Measurements from ENCODE around the gene PCDHB4.
A peak's percentile ranks its signal among the peaks of the same experiment; 100 is the strongest.
"Not testable (repeated sequence)": the region's sequence is repeated elsewhere in the genome, so short reads cannot be mapped to it uniquely, and the experiment has no call there.

Gene PCDHB4

DNA sequence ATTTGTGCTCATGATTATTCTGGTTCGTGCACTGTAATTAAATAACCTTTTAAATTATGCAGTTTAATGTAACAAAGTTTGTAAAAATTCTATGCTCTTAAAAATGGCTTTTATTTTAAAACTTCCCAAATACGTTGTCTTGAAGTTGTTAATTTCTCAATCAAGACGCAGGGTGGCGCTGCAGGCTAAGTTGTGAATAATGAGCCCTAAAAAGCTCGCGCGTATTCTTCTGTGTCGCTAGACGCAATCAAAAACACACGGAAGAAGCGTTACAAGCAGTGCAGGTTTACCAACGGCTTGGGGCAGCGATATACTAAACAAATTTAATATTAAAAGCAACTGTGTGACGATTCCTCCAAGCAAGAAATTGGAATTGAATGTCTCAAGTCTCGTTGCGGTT, at the start of gene PCDHB4:
TSS of gene PCDHB4 (plus strand) at position 256 of the 400 bp plus-strand sequence. CDS start 181 bp downstream, outside the sequence.
- DNase-seq (ENCODE audit: low read depth): no peak

DNA sequence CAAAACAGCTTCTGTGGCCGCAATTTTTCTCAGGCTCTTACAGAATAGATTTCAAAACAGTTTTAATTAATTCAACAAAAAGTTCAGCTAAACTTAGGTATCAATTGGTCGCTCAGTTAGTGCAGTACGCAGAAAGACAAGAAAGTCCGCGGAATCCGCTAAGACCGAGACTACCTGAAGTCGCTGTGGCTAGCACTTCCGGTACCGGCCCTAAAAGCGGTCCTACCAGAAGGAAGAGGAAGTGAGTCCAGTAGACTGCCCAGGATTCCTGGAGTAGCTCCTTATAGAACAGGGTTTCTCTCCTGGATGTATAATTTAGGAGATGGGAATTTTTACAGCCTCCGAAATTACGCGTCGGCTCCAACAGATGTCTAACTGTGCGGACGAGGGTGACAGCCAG, 43.8 kb upstream of the PCDHB4 start:
- DNase-seq (ENCODE audit: low read depth): no peak

DNA sequence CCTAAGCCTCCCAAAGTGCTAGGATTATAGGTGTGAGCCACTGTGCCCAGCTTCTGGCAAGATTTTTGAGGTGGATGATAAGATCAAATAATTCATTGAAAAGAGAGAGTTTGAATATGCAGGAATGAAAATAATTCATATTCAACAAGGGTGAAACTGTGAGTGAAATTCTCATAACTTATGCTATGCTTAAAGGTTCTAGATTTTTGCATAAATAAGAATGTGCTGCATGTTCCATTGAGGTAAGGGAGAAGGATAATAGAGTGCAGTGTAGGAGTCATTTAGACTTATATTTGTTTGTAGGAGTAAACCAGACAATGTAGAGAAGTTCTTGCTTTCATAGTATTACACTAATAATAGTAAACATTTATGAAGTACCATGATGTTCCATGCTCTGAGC, 39.4 kb upstream of the PCDHB4 start:
- no peak for DNase-seq (ENCODE audit: low read depth)

DNA sequence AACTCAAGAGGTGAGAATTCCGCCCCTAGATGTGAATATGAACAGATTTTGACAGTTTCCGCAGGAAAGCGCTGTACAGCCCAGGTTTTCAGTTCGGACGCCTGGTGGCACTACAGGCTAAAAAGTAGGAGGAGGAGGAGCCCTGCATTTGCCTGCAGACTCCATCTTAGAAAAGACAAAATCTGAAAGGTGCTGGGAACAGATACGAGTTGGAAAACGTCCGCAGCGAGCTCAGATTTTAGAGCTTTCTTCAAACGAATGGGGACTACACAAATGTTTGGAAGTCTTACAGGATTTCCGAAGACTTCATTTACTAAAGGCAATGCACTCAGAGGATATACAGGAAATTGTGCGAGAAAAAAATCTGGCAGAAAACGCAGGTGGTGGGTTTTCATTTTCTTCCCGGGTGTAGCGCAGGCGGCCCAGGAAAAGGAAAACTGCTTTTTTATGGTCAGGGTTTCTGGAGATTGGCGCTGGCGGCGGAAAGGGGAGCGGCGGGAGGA, 37.1 kb upstream of the PCDHB4 start:
- peak; percentile 28 for DNase-seq (ENCODE audit: low read depth)

DNA sequence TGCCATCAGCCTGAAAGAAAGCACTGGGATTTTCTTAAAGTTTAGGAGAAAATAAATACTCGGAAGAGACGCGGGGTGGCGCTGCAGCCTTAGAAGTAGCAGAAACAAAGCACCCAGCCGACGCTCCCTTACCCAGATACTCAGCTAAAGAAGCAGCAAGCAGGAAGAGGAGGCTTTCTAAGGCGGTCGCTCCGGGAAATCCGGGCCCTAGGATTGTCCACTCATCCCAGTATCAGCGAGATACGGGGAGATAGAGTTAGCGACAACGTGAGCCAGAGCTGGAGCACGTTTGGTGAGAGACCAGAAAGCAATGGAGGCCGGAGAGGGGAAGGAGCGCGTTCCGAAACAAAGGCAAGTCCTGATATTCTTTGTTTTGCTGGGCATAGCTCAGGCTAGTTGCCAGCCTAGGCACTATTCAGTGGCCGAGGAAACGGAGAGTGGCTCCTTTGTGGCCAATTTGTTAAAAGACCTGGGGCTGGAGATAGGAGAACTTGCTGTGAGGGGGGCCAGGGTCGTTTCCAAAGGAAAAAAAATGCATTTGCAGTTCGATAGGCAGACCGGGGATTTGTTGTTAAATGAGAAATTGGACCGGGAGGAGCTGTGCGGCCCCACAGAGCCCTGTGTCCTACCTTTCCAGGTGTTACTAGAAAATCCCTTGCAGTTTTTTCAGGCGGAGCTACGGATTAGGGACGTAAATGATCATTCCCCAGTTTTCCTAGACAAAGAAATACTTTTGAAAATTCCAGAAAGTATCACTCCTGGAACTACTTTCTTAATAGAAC, 26.9 kb upstream of the PCDHB4 start, which contains the start of gene PCDHB2:
TSS of gene PCDHB2 (plus strand) at position 135 of the 782 bp plus-strand sequence. CDS start at position 311, 176 bp downstream.
- no peak for DNase-seq (ENCODE audit: low read depth)

DNA sequence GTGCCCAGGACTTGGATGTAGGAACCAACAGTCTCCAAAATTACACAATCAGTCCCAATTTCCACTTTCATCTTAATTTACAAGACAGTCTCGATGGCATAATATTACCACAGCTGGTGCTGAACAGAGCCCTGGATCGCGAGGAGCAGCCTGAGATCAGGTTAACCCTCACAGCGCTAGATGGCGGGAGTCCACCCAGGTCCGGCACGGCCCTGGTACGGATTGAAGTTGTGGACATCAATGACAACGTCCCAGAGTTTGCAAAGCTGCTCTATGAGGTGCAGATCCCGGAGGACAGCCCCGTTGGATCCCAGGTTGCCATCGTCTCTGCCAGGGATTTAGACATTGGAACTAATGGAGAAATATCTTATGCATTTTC, 26.4 kb upstream of the PCDHB4 start:
- no peak for DNase-seq (ENCODE audit: low read depth)

DNA sequence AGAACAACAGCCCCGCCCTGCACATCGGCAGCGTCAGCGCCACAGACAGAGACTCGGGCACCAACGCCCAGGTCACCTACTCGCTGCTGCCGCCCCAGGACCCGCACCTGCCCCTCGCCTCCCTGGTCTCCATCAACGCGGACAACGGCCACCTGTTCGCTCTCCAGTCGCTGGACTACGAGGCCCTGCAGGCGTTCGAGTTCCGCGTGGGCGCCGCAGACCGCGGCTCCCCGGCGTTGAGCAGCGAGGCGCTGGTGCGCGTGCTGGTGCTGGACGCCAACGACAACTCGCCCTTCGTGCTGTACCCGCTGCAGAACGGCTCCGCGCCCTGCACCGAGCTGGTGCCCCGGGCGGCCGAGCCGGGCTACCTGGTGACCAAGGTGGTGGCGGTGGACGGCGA, 25.4 kb upstream of the PCDHB4 start:
- DNase-seq (ENCODE audit: low read depth): not testable (repeated sequence)

DNA sequence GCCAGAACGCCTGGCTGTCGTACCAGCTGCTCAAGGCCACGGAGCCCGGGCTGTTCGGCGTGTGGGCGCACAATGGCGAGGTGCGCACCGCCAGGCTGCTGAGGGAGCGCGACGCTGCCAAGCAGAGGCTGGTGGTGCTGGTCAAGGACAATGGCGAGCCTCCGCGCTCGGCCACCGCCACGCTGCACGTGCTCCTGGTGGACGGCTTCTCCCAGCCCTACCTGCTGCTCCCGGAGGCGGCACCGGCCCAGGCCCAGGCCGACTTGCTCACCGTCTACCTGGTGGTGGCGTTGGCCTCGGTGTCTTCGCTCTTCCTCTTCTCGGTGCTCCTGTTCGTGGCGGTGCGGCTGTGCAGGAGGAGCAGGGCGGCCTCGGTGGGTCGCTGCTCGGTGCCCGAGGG, 25.0 kb upstream of the PCDHB4 start:
- not testable (repeated sequence) for DNase-seq (ENCODE audit: low read depth)

DNA sequence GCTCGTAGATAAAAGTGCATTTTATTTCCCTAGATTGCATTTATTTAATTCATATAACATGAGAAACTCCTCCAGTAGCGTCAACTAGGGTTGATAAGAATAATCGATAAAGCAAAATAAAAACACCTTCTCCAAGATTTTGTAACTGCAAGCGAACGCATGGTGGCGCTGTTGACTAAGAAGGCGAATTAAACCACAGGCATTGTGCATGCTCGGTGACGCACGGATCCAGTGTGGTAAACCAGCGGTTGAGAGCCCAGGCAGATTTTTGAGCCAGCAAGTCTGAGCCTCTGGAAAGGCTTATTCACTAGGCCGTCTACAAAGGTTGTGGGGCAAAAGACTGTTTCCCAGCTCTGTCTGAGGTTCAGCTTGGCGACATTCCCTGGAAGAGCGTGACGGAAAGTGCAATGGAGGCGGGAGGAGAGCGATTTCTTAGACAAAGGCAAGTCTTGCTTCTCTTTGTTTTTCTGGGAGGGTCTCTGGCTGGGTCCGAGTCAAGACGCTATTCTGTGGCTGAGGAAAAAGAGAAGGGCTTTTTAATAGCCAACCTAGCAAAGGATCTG, 21.3 kb upstream of the PCDHB4 start, which contains the start of gene PCDHB3:
TSS of gene PCDHB3 (plus strand) at position 231 of the 563 bp plus-strand sequence. CDS start at position 408, 177 bp downstream.
- DNase-seq (ENCODE audit: low read depth): no peak

DNA sequence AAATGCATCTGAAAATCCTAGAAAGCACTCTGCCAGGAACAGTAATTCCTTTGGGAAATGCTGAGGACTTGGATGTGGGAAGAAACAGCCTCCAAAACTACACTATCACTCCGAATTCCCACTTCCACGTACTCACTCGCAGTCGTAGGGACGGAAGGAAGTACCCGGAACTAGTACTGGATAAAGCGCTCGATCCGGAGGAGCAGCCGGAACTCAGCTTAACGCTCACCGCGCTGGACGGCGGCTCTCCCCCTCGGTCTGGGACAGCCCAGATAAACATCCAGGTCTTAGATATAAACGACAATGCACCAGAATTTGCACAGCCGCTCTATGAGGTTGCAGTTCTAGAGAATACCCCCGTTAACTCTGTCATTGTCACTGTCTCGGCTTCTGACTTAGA, 20.6 kb upstream of the PCDHB4 start:
- DNase-seq (ENCODE audit: low read depth): no peak

DNA sequence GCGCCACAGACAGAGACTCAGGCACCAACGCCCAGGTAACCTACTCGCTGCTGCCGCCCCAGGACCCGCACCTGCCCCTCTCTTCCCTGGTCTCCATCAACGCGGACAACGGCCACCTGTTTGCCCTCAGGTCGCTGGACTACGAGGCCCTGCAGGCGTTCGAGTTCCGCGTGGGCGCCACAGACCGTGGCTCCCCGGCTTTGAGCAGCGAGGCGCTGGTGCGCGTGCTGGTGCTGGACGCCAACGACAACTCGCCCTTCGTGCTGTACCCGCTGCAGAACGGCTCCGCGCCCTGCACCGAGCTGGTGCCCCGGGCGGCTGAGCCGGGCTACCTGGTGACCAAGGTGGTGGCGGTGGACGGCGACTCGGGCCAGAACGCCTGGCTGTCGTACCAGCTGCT, 19.5 kb upstream of the PCDHB4 start:
- not testable (repeated sequence) for DNase-seq (ENCODE audit: low read depth)

DNA sequence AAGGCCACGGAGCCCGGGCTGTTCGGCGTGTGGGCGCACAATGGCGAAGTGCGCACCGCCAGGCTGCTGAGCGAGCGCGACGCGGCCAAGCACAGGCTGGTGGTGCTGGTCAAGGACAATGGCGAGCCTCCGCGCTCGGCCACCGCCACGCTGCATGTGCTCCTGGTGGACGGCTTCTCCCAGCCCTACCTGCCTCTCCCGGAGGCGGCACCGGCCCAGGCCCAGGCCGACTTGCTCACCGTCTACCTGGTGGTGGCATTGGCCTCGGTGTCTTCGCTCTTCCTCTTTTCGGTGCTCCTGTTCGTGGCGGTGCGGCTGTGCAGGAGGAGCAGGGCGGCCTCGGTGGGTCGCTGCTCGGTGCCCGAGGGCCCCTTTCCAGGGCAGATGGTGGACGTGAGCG, 19.1 kb upstream of the PCDHB4 start:
- DNase-seq (ENCODE audit: low read depth): not testable (repeated sequence)

DNA sequence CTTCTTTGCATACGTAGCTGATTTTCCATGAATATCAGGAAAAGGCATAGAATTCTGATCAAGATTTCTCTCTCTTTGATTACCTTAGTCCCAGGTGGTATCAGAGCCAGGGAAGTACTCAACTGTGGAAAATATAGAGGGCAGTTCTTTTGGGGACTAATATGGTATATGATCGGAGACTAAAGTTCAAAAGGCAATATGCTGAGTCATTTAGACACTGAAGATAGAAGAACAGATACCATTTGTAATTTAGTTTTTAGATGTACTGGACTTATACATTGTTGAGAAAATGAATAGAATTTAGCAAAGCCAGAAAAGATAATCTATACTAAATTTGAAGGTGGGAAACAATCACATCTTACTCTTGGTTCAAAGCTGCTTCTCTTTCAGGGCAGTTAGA, 16.3 kb upstream of the PCDHB4 start:
- no peak for DNase-seq (ENCODE audit: low read depth)

DNA sequence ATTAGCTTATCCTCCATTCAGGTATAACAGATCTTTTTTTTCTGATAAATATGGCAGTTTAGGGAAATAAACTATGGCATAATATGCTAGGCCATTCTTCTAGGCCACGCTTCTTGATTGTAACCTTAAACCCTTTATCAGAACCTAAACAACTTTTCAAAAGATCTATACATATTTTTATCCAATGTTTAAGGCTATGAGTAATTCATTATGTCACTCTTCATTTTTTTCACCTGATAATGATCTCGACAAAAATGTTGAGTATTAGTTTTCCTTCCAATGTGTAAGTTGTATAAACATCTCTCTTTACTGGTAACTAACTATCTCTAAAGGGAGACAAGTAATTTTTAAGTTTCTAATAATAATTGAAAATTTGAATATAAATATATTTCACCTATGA, 2.4 kb upstream of the PCDHB4 start:
- DNase-seq (ENCODE audit: low read depth): no peak

DNA sequence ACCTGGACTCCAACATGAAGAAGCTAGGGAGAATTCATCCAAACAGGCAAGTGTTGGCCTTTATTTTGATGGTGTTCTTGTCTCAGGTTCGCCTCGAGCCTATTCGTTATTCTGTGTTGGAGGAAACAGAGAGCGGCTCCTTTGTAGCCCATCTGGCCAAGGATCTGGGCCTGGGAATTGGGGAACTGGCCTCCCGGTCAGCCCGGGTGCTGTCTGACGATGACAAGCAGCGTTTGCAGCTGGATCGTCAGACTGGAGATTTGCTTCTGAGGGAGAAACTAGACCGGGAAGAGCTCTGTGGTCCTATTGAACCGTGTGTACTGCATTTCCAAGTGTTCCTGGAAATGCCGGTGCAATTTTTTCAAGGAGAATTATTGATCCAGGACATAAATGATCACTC, 367 bp downstream of the PCDHB4 start:
- no peak for DNase-seq (ENCODE audit: low read depth)

DNA sequence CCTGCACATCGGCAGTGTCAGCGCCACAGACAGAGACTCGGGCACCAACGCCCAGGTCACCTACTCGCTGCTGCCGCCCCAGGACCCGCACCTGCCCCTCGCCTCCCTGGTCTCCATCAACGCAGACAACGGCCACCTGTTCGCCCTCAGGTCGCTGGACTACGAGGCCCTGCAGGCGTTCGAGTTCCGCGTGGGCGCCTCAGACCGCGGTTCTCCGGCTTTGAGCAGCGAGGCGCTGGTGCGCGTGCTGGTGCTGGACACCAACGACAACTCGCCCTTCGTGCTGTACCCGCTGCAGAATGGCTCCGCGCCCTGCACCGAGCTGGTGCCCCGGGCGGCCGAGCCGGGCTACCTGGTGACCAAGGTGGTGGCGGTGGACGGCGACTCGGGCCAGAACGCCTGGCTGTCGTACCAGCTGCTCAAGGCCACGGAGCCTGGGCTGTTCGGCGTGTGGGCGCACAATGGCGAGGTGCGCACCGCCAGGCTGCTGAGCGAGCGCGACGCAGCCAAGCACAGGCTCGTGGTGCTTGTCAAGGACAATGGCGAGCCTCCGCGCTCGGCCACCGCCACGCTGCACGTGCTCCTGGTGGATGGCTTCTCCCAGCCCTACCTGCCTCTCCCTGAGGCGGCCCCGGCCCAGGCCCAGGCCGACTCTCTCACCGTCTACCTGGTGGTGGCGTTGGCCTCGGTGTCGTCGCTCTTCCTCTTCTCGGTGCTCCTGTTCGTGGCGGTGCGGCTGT, 1.9 kb downstream of the PCDHB4 start:
- DNase-seq (ENCODE audit: low read depth): not testable (repeated sequence)

DNA sequence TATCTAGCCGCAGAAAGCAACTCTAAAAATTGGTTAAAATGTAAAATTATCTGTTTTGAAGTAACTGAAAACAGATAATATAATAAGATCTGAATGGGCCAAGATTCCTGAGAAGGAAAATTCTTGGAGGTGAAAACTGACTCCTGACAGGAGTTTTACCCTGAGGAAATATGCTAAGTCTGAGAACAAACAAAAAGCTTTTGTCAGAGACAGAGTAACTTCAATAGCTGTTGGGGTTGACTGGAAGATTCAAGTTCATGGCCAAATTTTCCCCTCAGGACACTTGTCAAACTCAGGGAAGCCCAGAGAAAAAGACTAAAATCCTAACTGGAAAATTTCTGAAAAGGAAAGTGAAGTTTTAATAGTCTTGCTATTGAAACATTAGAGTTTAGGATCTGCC, 5.7 kb downstream of the PCDHB4 start:
- DNase-seq (ENCODE audit: low read depth): no peak

DNA sequence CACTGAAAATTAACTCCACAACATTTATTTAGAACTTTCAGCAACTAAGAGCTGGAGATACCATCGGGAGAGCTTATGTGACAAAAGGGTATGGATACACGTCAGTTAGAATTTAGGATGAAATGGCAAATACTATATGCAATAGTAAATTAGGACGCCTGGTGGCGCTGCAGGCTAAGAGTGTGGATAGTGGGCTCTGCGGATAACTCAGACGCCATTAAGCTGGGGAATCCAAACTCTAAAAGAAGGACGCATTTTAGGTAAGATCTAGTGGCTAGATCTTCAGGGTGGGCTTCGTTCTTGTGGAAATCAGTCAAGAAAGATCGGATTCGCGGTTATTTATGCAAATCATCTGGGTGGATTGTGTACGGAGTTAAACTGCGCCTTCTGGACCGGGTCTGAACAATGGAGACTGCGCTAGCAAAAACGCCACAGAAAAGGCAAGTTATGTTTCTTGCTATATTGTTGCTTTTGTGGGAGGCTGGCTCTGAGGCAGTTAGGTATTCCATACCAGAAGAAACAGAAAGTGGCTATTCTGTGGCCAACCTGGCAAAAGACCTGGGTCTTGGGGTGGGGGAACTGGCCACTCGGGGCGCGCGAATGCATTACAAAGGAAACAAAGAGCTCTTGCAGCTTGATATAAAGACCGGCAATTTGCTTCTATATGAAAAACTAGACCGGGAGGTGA, 13.6 kb downstream of the PCDHB4 start, which contains the start of gene PCDHB5:
TSS of gene PCDHB5 (plus strand) at position 177 of the 688 bp plus-strand sequence. CDS start at position 406, 229 bp downstream.
- no peak for DNase-seq (ENCODE audit: low read depth)

DNA sequence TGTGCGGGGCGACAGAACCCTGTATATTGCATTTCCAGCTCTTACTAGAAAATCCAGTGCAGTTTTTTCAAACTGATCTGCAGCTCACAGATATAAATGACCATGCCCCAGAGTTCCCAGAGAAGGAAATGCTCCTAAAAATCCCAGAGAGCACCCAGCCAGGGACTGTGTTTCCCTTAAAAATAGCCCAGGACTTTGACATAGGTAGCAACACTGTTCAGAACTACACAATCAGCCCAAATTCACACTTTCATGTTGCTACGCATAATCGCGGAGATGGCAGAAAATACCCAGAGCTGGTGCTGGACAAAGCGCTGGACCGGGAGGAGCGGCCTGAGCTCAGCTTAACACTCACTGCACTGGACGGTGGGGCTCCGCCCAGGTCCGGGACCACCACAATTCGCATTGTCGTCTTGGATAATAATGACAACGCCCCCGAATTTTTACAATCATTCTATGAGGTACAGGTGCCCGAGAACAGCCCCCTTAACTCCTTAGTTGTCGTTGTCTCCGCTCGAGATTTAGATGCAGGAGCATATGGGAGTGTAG, 14.2 kb downstream of the PCDHB4 start:
- no peak for DNase-seq (ENCODE audit: low read depth)

DNA sequence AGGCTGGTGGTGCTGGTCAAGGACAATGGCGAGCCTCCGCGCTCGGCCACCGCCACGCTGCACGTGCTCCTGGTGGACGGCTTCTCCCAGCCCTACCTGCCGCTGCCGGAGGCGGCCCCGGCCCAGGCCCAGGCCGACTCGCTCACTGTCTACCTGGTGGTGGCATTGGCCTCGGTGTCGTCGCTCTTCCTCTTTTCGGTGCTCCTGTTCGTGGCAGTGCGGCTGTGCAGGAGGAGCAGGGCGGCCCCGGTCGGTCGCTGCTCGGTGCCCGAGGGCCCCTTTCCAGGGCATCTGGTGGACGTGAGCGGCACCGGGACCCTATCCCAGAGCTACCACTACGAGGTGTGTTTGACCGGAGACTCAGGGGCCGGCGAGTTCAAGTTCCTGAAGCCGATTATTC, 15.7 kb downstream of the PCDHB4 start:
- not testable (repeated sequence) for DNase-seq (ENCODE audit: low read depth)

DNA sequence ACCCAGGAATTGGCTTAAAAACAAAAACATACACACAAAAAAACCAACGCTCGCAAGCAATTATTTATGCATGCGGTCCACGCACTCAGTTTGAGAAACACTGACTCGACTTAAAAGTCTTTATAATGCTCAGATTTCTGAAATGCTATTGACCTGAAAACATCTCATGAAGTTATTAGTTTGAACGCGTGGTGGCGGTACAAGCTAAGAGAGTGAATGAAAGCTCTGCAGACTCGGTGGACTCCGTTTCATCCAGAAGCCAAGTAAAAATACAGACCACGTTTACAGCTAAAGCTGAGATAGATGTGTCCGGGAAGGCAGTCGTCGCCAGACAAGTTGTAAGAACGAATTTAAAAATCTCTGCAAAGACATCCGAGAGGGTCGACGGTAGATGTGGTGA, 28.2 kb downstream of the PCDHB4 start, which contains the start of gene PCDHB6:
TSS of gene PCDHB6 (plus strand) at position 246 of the 400 bp plus-strand sequence. CDS start 201 bp downstream, outside the sequence.
- DNase-seq (ENCODE audit: low read depth): no peak

Data from GM04503 (cell line).